Measurements from ENCODE around the gene RBM46.

DNA sequence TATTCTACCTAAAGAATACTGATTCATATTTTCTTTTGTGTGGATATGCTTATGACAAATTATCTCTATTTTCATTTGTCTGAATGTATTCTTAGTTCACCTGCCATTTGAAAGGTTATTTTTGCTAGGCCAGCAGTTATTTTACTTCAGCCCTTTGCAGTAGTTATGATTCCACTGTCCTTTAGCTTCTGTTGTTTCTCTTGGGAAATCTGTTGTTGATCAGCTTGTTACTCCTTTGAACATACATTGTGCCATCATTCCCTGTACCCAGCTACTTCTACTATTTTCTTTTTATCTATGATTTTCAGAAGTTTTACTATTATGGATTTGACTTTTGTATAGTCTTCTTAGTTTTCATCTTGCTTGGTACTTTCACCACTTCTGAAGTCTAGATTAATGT lies 37.2 kb downstream of the RBM46 start:
- TF ChIP-seq, protein P1, sequence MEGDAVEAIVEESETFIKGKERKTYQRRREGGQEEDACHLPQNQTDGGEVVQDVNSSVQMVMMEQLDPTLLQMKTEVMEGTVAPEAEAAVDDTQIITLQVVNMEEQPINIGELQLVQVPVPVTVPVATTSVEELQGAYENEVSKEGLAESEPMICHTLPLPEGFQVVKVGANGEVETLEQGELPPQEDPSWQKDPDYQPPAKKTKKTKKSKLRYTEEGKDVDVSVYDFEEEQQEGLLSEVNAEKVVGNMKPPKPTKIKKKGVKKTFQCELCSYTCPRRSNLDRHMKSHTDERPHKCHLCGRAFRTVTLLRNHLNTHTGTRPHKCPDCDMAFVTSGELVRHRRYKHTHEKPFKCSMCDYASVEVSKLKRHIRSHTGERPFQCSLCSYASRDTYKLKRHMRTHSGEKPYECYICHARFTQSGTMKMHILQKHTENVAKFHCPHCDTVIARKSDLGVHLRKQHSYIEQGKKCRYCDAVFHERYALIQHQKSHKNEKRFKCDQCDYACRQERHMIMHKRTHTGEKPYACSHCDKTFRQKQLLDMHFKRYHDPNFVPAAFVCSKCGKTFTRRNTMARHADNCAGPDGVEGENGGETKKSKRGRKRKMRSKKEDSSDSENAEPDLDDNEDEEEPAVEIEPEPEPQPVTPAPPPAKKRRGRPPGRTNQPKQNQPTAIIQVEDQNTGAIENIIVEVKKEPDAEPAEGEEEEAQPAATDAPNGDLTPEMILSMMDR (conservative IDR thresholded peaks at IDR 0.05; ENCODE audit: low read length), result no peak
- no peak for TF ChIP-seq EZH2phosphoT487 (IDR thresholded peaks at IDR 0.05; ENCODE audit: borderline replicate concordance)
